ENCODE data around the gene ALDH8A1.

ALDH8A1 gene

DNA sequence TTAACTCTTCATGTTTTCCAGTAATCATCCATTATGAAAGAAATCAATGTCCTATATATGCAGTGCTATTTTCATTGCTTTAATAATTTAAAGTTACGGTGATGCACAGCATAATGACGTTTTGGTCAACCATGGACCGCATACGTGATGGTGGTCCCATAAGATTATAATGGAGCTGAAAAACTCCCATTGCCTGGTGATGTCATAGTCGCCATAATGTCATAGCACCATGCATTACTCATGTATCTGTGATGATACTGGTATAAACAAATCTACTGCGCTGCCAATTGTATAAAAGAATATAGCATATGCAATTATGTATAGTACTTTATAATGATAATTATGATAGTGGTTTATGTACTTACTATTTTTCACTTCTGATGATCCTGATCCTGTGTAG, 42.3 kb upstream of the ALDH8A1 start:
- Histone ChIP-seq H3K4me1 (ENCODE audit: insufficient read depth, poor library complexity, severe bottlenecking) (no peaks in the 10 kb centered on the region), H3K27me3 (ENCODE audit: insufficient read depth, poor library complexity, severe bottlenecking) (no peaks in the 10 kb centered on the region), H3K4me3 (ENCODE audit: severe bottlenecking) (no peak overlapping the region), H3K36me3 (ENCODE audit: low read depth) (peaks cover 70% of the 10 kb centered on the region), H3K9me3 (ENCODE audit: severe bottlenecking) (no peaks in the 10 kb centered on the region), H3K27ac (ENCODE audit: poor library complexity, severe bottlenecking) (no peak overlapping the region)
- ATAC-seq (ENCODE audit: low read depth) = no peak
- no peak for DNase-seq (ENCODE audit: low spot score)
- TF ChIP-seq CTCF (IDR thresholded peaks at IDR 0.05; ENCODE audit: poor library complexity, severe bottlenecking) = no peak

- Histone ChIP-seq H3K27ac (ENCODE audit: poor library complexity, severe bottlenecking) (no peak overlapping the region), H3K27me3 (ENCODE audit: insufficient read depth, poor library complexity, severe bottlenecking) (no peaks in the 10 kb centered on the region), H3K4me1 (ENCODE audit: insufficient read depth, poor library complexity, severe bottlenecking) (no peaks in the 10 kb centered on the region), H3K36me3 (ENCODE audit: low read depth) (peaks cover 69% of the 10 kb centered on the region), H3K4me3 (ENCODE audit: severe bottlenecking) (no peak overlapping the region), H3K9me3 (ENCODE audit: severe bottlenecking) (no peaks in the 10 kb centered on the region)
- DNase-seq (ENCODE audit: low spot score) (no peak), ATAC-seq (ENCODE audit: low read depth) (no peak)
- no peak for TF ChIP-seq CTCF (IDR thresholded peaks at IDR 0.05; ENCODE audit: poor library complexity, severe bottlenecking)
Measured at GRCh38 chr6:134990262-134990661, 40.4 kb upstream of the ALDH8A1 start.

DNA sequence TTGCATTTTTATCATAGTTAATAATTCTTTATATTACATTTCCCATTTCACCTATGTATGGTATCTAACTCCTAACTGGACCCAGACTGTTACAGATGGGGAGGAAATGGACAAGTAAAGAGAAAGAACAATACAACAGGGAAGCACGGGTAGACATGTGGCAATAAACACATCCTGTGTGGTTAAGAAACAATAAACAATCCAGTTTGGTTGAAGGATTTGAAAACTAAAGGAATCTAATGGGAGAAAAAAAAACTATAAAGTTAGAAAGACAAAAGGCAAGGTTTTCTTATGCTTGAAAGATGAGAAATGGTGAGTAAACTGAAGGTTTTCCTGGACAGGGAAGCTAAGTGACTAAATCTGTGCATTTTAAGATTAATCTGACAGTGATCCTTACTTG, 34.9 kb upstream of the ALDH8A1 start:
- ATAC-seq (ENCODE audit: low read depth) (no peak), DNase-seq (ENCODE audit: low spot score) (no peak)
- Histone ChIP-seq H3K9me3 (ENCODE audit: severe bottlenecking) (no peaks in the 10 kb centered on the region), H3K4me3 (ENCODE audit: severe bottlenecking) (no peak overlapping the region), H3K27me3 (ENCODE audit: insufficient read depth, poor library complexity, severe bottlenecking) (no peaks in the 10 kb centered on the region), H3K27ac (ENCODE audit: poor library complexity, severe bottlenecking) (no peak overlapping the region), H3K36me3 (ENCODE audit: low read depth) (peaks cover 67% of the 10 kb centered on the region), H3K4me1 (ENCODE audit: insufficient read depth, poor library complexity, severe bottlenecking) (no peaks in the 10 kb centered on the region)
- no peak for TF ChIP-seq CTCF (IDR thresholded peaks at IDR 0.05; ENCODE audit: poor library complexity, severe bottlenecking)

GRCh38 chr6:134983823-134984222, 33.9 kb upstream of the ALDH8A1 start:
- Histone ChIP-seq H3K27me3 (ENCODE audit: insufficient read depth, poor library complexity, severe bottlenecking) (no peaks in the 10 kb centered on the region), H3K36me3 (ENCODE audit: low read depth) (peaks cover 74% of the 10 kb centered on the region), H3K4me3 (ENCODE audit: severe bottlenecking) (no peak overlapping the region), H3K4me1 (ENCODE audit: insufficient read depth, poor library complexity, severe bottlenecking) (no peaks in the 10 kb centered on the region), H3K27ac (ENCODE audit: poor library complexity, severe bottlenecking) (no peak overlapping the region), H3K9me3 (ENCODE audit: severe bottlenecking) (no peaks in the 10 kb centered on the region)
- ATAC-seq (ENCODE audit: low read depth) (no peak), DNase-seq (ENCODE audit: low spot score) (no peak)
- no peak for TF ChIP-seq CTCF (IDR thresholded peaks at IDR 0.05; ENCODE audit: poor library complexity, severe bottlenecking)

DNA sequence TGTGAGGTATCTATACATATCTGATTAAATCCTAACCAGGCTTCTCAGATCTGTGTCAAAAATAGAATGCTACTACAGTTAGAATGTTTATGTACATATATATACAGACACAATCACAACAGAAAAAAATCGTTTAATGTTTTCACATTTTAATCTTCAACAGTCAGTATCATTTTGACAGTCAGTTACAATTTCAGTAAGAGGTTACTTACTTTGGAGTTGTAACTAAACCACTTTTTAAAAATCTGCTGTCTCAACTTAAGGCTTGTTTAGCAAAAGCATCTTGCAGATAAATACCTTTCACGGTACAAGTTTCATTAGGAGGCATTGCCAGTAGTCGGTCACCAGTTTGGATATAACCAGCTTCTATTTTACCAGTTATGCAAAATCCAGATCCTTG, 32.3 kb upstream of the ALDH8A1 start:
- DNase-seq (ENCODE audit: low spot score) (no peak), ATAC-seq (ENCODE audit: low read depth) (no peak)
- Histone ChIP-seq H3K36me3 (ENCODE audit: low read depth) (peaks cover 83% of the 10 kb centered on the region), H3K9me3 (ENCODE audit: severe bottlenecking) (no peaks in the 10 kb centered on the region), H3K27ac (ENCODE audit: poor library complexity, severe bottlenecking) (no peak overlapping the region), H3K27me3 (ENCODE audit: insufficient read depth, poor library complexity, severe bottlenecking) (no peaks in the 10 kb centered on the region), H3K4me3 (ENCODE audit: severe bottlenecking) (no peak overlapping the region), H3K4me1 (ENCODE audit: insufficient read depth, poor library complexity, severe bottlenecking) (no peaks in the 10 kb centered on the region)
- TF ChIP-seq CTCF (IDR thresholded peaks at IDR 0.05; ENCODE audit: poor library complexity, severe bottlenecking) = no peak

Measured in RWPE2 (cell line).